Retinal pigment epithelial cell (primary cell): ENCODE results near the gene RBMS3.

ENCODE experiments used
- DNase-seq: peaks from one replicate; pipeline ENCODE4 v3.0.0-alpha.2; 2010; ENCODE audit warnings: low read depth
- H3K4me3 ChIP-seq: 2 replicates; pipeline ENCODE4 v1.5.1; 2011; ENCODE audit warnings: mild to moderate bottlenecking, low read length, control low read depth, moderate library complexity
- CTCF ChIP-seq: conservative IDR thresholded peaks from 2 replicates; pipeline ENCODE4 v1.5.1; 2011; ENCODE audit warnings: low read depth, low read length, control low read depth, inconsistent platforms

RBMS3 gene

GRCh38 chr3:29973763-29974162, 692.9 kb downstream of the RBMS3 start:
- no peak for TF ChIP-seq CTCF
- H3K4me3 ChIP-seq = no peak overlapping the region
- no peak for DNase-seq

GRCh38 chr3:29976871-29977270, 696.0 kb downstream of the RBMS3 start:
- TF ChIP-seq CTCF = no peak
- DNase-seq = no peak
- H3K4me3 ChIP-seq = no peak overlapping the region

GRCh38 chr3:29977360-29977759, 696.5 kb downstream of the RBMS3 start:
- TF ChIP-seq CTCF = no peak
- no peak for DNase-seq
- H3K4me3 ChIP-seq = no peak overlapping the region

GRCh38 chr3:29978036-29978435, 697.2 kb downstream of the RBMS3 start:
- TF ChIP-seq CTCF = no peak
- H3K4me3 ChIP-seq = no peak overlapping the region
- no peak for DNase-seq

- no peak for TF ChIP-seq CTCF
- DNase-seq = no peak
- no peak overlapping the region for H3K4me3 ChIP-seq
Measured at GRCh38 chr3:29991198-29991597, 710.3 kb downstream of the RBMS3 start.

- no peak for TF ChIP-seq CTCF
- H3K4me3 ChIP-seq = no peak overlapping the region
- no peak for DNase-seq
Measured at GRCh38 chr3:30002797-30003196, 721.9 kb downstream of the RBMS3 start.

- DNase-seq = no peak
- no peak for TF ChIP-seq CTCF
- H3K4me3 ChIP-seq = no peak overlapping the region
Measured at GRCh38 chr3:30003741-30004140, 722.9 kb downstream of the RBMS3 start.
